BE2C (cell line): ENCODE measurements around the gene ATP8A1.

Experiments used
- DNase-seq: peaks from one replicate; pipeline ENCODE4 v3.0.0-alpha.2; 2020
- H3K27me3 ChIP-seq: fragments of 250-450 bp; sonication (Bioruptor Pico); 2 replicates; pipeline ENCODE4 v1.5.1; 2020; ENCODE audit warnings: mild to moderate bottlenecking
- H3K36me3 ChIP-seq: fragments of 250-450 bp; sonication (Bioruptor Pico); 2 replicates; pipeline ENCODE4 v1.5.1; 2020; ENCODE audit warnings: mild to moderate bottlenecking
- H3K4me1 ChIP-seq: fragments of 250-450 bp; sonication (Bioruptor Pico); 2 replicates; pipeline ENCODE4 v1.5.1; 2020
- H3K4me3 ChIP-seq: 2 replicates; pipeline ENCODE4 v1.5.1; 2011; ENCODE audit warnings: low read depth, low read length
- H3K9me3 ChIP-seq: fragments of 250-450 bp; sonication (Bioruptor Pico); 2 replicates; pipeline ENCODE4 v1.5.1; 2020
- TF ChIP-seq, protein P1 (sequence below): IDR thresholded peaks from 2 replicates; pipeline ENCODE4 v1.5.1; 2012; ENCODE audit warnings: mild to moderate bottlenecking, low read depth, low read length

ATP8A1 gene

DNA sequence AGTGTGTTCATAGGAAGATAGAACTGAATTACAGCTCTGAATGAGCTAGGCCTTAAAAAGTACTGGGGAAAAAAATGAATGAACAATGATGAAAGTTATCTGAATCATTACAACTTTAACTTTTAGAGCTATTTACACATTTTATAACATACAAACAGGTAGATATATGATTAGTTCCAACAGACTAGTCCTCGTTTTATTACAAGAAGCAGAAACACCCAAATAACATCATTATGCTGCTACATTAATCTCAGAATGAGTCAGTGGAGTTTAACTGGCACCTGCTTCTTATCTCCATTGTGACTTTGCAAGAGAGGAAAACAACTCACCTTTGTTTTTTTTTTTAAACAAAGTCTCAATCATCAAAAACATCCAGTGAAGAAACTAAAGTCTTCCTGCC, 15.2 kb downstream of the ATP8A1 start:
- H3K9me3 ChIP-seq, result no peaks in the 10 kb centered on the region
- TF ChIP-seq, protein P1, sequence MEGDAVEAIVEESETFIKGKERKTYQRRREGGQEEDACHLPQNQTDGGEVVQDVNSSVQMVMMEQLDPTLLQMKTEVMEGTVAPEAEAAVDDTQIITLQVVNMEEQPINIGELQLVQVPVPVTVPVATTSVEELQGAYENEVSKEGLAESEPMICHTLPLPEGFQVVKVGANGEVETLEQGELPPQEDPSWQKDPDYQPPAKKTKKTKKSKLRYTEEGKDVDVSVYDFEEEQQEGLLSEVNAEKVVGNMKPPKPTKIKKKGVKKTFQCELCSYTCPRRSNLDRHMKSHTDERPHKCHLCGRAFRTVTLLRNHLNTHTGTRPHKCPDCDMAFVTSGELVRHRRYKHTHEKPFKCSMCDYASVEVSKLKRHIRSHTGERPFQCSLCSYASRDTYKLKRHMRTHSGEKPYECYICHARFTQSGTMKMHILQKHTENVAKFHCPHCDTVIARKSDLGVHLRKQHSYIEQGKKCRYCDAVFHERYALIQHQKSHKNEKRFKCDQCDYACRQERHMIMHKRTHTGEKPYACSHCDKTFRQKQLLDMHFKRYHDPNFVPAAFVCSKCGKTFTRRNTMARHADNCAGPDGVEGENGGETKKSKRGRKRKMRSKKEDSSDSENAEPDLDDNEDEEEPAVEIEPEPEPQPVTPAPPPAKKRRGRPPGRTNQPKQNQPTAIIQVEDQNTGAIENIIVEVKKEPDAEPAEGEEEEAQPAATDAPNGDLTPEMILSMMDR, result no peak
- H3K27me3 ChIP-seq, result no peaks in the 10 kb centered on the region
- no peaks in the 10 kb centered on the region for H3K36me3 ChIP-seq
- DNase-seq, result no peak
- H3K4me1 ChIP-seq, result peaks cover 16% of the 10 kb centered on the region
- no peak overlapping the region for H3K4me3 ChIP-seq

DNA sequence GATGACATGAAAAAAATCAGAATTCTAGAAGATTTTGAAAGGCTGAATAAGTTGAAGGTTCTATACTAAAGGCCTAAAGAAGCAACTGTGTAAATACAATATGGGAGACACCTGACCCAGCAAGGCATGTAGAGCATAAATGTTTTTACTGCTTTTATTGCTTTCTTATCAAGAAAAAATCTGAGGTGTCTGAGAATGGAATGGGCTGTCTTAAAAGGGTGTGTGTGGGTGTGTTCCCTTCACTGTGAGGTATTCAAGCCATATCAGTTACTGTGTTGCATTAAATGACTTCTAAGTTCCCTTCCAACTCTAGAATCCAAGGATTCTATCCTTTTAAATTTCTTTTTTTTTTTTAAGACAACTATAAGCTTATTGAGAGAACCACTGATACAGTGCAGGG, 15.7 kb downstream of the ATP8A1 start:
- Histone ChIP-seq H3K36me3 (no peaks in the 10 kb centered on the region), H3K27me3 (no peaks in the 10 kb centered on the region), H3K4me3 (no peak overlapping the region), H3K4me1 (peaks cover 14% of the 10 kb centered on the region), H3K9me3 (no peaks in the 10 kb centered on the region)
- DNase-seq, result no peak
- TF ChIP-seq, protein P1, result no peak

DNA sequence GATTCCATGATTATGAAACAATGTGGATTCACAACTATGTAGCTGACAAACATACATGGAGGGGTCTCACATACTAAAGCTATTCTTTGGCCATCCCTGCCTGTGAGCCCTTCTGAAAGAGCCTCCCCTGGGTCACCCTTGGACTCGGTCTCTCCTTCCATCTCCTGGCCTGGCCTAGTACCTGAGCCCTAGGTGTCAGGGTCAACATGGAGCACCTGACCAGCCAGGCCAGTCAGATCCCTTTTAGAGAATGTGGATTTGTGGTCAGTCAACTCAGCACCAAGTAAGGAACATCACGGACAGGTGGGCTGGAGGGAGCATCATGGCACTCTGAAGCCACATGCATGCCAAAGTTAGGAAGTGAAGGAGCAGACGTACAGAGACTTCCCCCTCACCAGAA, 16.3 kb downstream of the ATP8A1 start:
- no peaks in the 10 kb centered on the region for H3K9me3 ChIP-seq
- H3K27me3 ChIP-seq, result no peaks in the 10 kb centered on the region
- H3K36me3 ChIP-seq, result no peaks in the 10 kb centered on the region
- no peak for DNase-seq
- peaks cover 13% of the 10 kb centered on the region for H3K4me1 ChIP-seq
- TF ChIP-seq, protein P1, result no peak
- H3K4me3 ChIP-seq, result no peak overlapping the region

DNA sequence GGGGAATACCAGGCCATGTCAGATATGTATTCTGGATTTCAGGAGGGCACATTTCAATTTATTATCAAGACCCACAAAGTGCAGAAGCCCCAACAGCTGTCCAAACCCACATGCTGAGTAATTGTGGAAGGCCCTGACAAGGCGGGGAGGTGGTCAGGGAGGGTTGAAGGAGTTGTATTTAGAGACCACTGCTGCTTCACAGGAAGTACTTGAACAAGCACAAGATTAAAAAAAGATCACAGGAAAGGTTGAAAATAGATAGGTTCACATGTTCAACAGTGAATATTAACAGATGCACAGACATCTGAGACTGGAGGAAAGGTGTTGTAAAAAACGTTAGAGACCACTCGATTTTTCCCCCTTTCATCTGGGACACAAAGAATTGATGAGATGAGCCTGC, 17.9 kb downstream of the ATP8A1 start:
- no peak for DNase-seq
- TF ChIP-seq, protein P1, result no peak
- Histone ChIP-seq H3K4me1 (peaks cover 14% of the 10 kb centered on the region), H3K36me3 (no peaks in the 10 kb centered on the region), H3K27me3 (no peaks in the 10 kb centered on the region), H3K9me3 (no peaks in the 10 kb centered on the region), H3K4me3 (no peak overlapping the region)

DNA sequence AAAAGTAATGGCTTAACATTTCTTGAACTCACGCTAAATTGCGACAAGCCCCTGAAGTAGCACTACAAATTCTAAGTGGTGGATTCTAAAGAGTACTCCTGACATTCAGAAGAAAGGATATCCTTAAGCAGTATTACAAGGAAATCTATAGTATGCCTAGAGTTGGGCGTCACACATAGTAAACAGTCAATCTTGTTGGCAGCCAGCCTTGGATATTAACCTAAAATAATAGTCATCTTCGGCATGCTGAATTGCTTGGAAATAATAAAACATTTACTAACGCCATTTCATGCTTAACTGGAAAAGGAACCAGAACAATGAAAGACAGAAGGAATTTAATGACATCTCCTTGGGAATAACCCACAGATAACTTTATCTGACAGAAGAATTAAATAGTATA, 18.6 kb downstream of the ATP8A1 start:
- TF ChIP-seq, protein P1, result no peak
- H3K36me3 ChIP-seq, result no peaks in the 10 kb centered on the region
- no peak for DNase-seq
- peaks cover 16% of the 10 kb centered on the region for H3K4me1 ChIP-seq
- H3K9me3 ChIP-seq, result no peaks in the 10 kb centered on the region
- H3K4me3 ChIP-seq, result no peak overlapping the region
- no peaks in the 10 kb centered on the region for H3K27me3 ChIP-seq

DNA sequence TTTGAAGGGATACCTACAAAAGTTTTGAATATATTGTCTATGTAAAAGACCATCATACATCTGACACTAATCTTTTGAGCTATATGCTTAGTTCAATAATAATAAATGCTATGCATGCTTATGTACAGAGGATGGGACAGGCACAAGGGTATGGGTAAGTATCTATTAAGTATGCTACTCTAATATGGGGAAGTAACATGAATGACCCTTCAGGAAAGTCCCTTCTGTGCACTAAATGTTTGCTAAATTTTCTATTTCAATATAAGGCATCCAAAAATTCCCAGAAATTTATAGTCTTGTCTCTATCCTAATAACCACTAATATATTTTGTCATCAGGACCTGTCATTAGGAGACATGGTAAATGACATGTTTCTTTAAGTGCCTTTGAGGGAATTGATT, 19.0 kb downstream of the ATP8A1 start:
- no peaks in the 10 kb centered on the region for H3K27me3 ChIP-seq
- DNase-seq, result no peak
- TF ChIP-seq, protein P1, result no peak
- no peaks in the 10 kb centered on the region for H3K36me3 ChIP-seq
- H3K9me3 ChIP-seq, result no peaks in the 10 kb centered on the region
- peaks cover 16% of the 10 kb centered on the region for H3K4me1 ChIP-seq
- no peak overlapping the region for H3K4me3 ChIP-seq
